AG04450 (cell line): ENCODE measurements around the gene CARS2. TPM values are rescaled to one million over a fixed set of nuclear protein-coding genes. Genes with fewer than 3 reads are reported as not detected.

ENCODE experiments used
- CTCF ChIA-PET: fragments of 300-600, 350-600 bp; formaldehyde crosslinking; extraction: SDS; loops from one replicate; lab custom pipeline; 2022; ENCODE audit warnings: antibody characterized with exemption, inconsistent platforms; lab: Charles Lee
- POLR2A ChIA-PET: fragments of 350-600 bp; formaldehyde crosslinking; extraction: SDS; loops from one replicate; lab custom pipeline; 2021; ENCODE audit warnings: antibody characterized with exemption, inconsistent platforms; lab: Yijun Ruan, JAX
- DNase-seq: peaks from one replicate; pipeline ENCODE4 v3.0.0-alpha.2; 2011; ENCODE audit warnings: low read depth, low spot score
- H3K27ac ChIP-seq: one replicate; pipeline ENCODE4 v1.5.1; 2012; ENCODE audit warnings: low read depth, low read length, control low read depth
- H3K27me3 ChIP-seq: one replicate; pipeline ENCODE4 v1.6.0; 2012; ENCODE audit warnings: low read length; ENCODE audit not compliant: control insufficient read depth, insufficient read depth
- H3K4me3 ChIP-seq: 2 replicates; pipeline ENCODE4 v1.5.1; 2011; ENCODE audit warnings: mild to moderate bottlenecking, low read depth, low read length, control low read depth
- H3K9me3 ChIP-seq: 2 replicates; pipeline ENCODE4 v1.5.1; 2012; ENCODE audit warnings: low read length; ENCODE audit not compliant: control insufficient read depth, insufficient read depth
- CTCF ChIP-seq: IDR thresholded peaks from 2 replicates; pipeline ENCODE4 v1.5.1; 2011; ENCODE audit warnings: low read depth, low read length, control low read depth, inconsistent platforms
- polyA plus RNA-seq: library from polyadenylated mRNA; depleted of rRNA; stranded (reverse); fragments of >200 nt; gene quantifications from 2 replicates; pipeline ENCODE4 v1.2.3, GENCODE V29; 2011

The CARS2 gene
- polyA plus RNA-seq, 1 experiment, result 51.5 TPM

GRCh38 chr13:110630566-110631119, 75.3 kb downstream of the CARS2 start:
- H3K9me3 ChIP-seq, result peaks cover 3% of the 10 kb centered on the region; the same call in 1 of the 2 replicates
- DNase-seq, result no peak
- POLR2A ChIA-PET, result interaction anchor here (0.8 kb wide), 1 partner anchor 15 kb away, joined by 3 read pairs; no protein-coding TSS in a partner anchor
- no peak for TF ChIP-seq CTCF
- H3K27me3 ChIP-seq, result no peaks in the 10 kb centered on the region
- CTCF ChIA-PET, result interaction anchor here (1.6 kb wide), 1 partner anchor 12 kb away, joined by 3 read pairs; no protein-coding TSS in a partner anchor
- H3K4me3 ChIP-seq, result no peak overlapping the region
- H3K27ac ChIP-seq, result no peak overlapping the region

- POLR2A ChIA-PET, result no interaction called here
Observed at GRCh38 chr13:110629735-110630134, 76.2 kb downstream of the CARS2 start.

GRCh38 chr13:110628952-110629701, 76.8 kb downstream of the CARS2 start:
- Histone ChIP-seq H3K27me3 (no peaks in the 10 kb centered on the region), H3K4me3 (no peak overlapping the region), H3K9me3 (no peaks in the 10 kb centered on the region; the same call in 1 of the 2 replicates), H3K27ac (no peak overlapping the region)
- CTCF ChIA-PET, result interaction anchor here (1.6 kb wide), 1 partner anchor 11 kb away, joined by 3 read pairs; no protein-coding TSS in a partner anchor
- POLR2A ChIA-PET, result no interaction called here
- no peak for DNase-seq
- no peak for TF ChIP-seq CTCF

More at GRCh38 chr13:110629735-110630134, 76.2 kb downstream of the CARS2 start:
- CTCF ChIA-PET, result interaction anchor here (1.6 kb wide), 1 partner anchor 11 kb away, joined by 3 read pairs; no protein-coding TSS in a partner anchor
- no peak for TF ChIP-seq CTCF
- H3K4me3 ChIP-seq, result no peak overlapping the region
- no peaks in the 10 kb centered on the region for H3K27me3 ChIP-seq
- DNase-seq, result no peak
- no peak overlapping the region for H3K27ac ChIP-seq
- H3K9me3 ChIP-seq, result peaks cover 3% of the 10 kb centered on the region; the same call in 1 of the 2 replicates

- Histone ChIP-seq H3K4me3 (no peak overlapping the region), H3K27ac (no peak overlapping the region), H3K27me3 (no peaks in the 10 kb centered on the region), H3K9me3 (no peaks in the 10 kb centered on the region; the same call in 1 of the 2 replicates)
- TF ChIP-seq CTCF, result no peak
- ChIA-PET POLR2A (no interaction called here), CTCF (no interaction called here)
- DNase-seq, result no peak
Observed at GRCh38 chr13:110628477-110628793, 77.5 kb downstream of the CARS2 start.
